Measurements from ENCODE around the gene SMYD4.
A peak's percentile ranks its signal among the peaks of the same experiment; 100 is the strongest.

SMYD4 gene

DNA sequence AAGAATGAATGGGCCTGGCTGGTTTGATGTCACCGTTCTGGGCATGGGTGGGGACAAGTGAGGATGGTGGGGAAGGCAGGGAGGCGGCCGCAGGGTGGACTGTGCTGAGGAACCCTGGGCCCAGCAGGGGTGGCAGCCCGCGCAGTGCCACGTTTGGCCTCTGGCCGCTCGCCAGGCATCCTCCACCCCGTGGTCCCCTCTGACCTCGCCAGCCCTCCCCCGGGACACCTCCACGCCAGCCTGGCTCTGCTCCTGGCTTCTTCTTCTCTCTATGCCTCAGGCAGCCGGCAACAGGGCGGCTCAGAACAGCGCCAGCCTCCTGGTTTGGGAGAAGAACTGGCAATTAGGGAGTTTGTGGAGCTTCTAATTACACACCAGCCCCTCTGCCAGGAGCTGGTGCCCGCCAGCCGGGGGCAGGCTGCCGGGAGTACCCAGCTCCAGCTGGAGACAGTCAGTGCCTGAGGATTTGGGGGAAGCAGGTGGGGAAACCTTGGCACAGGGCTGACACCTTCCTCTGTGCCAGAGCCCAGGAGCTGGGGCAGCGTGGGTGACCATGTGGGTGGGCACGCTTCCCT, 74.4 kb downstream of the SMYD4 start:
- no peak for DNase-seq (ENCODE audit: low spot score)
- no peak overlapping the region for H3K27ac ChIP-seq
- TF ChIP-seq, protein P1, sequence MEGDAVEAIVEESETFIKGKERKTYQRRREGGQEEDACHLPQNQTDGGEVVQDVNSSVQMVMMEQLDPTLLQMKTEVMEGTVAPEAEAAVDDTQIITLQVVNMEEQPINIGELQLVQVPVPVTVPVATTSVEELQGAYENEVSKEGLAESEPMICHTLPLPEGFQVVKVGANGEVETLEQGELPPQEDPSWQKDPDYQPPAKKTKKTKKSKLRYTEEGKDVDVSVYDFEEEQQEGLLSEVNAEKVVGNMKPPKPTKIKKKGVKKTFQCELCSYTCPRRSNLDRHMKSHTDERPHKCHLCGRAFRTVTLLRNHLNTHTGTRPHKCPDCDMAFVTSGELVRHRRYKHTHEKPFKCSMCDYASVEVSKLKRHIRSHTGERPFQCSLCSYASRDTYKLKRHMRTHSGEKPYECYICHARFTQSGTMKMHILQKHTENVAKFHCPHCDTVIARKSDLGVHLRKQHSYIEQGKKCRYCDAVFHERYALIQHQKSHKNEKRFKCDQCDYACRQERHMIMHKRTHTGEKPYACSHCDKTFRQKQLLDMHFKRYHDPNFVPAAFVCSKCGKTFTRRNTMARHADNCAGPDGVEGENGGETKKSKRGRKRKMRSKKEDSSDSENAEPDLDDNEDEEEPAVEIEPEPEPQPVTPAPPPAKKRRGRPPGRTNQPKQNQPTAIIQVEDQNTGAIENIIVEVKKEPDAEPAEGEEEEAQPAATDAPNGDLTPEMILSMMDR (IDR thresholded peaks at IDR 0.05), result no peak
- H3K4me3 ChIP-seq, result no peak overlapping the region

DNA sequence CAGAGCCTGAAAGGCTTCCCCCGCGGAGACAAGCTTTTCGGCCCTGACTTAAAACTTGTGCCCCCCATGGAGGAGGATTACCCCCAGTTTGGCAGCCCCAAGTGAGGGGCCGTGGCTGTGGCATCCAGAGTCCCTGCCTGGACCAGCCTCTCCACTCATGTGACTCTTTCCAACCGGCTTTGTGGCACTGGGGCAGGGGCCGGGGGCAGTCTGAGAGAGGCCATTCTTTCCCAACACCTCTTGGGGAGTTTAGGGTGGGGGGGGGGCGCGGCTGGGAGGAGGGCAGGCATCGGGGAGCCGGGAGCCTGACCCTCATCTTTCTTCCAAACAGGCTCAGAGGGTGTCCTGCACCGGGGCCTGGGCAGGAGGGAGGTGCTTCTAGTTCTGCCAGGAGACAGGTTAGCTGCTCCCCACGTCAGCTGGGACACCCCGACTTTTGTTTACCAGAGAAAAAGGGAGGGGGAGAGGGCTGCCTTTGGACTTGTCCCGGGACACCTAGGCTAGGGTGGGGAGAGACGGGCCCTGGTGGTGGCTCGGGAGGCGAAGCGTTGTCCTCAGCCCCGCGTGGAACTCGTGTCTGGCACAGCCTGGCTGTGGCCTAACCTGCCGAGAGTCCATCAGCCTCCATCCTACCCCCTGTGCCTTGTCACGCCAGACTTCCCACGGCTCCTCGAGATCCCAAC, 75.1 kb downstream of the SMYD4 start:
- Histone ChIP-seq H3K27ac (peak overlapping the region in 1 of 2 donors; percentile 37), H3K4me3 (no peak overlapping the region)
- TF ChIP-seq, protein P1 (IDR thresholded peaks at IDR 0.05), result no peak
- no peak for DNase-seq (ENCODE audit: low spot score)

DNA sequence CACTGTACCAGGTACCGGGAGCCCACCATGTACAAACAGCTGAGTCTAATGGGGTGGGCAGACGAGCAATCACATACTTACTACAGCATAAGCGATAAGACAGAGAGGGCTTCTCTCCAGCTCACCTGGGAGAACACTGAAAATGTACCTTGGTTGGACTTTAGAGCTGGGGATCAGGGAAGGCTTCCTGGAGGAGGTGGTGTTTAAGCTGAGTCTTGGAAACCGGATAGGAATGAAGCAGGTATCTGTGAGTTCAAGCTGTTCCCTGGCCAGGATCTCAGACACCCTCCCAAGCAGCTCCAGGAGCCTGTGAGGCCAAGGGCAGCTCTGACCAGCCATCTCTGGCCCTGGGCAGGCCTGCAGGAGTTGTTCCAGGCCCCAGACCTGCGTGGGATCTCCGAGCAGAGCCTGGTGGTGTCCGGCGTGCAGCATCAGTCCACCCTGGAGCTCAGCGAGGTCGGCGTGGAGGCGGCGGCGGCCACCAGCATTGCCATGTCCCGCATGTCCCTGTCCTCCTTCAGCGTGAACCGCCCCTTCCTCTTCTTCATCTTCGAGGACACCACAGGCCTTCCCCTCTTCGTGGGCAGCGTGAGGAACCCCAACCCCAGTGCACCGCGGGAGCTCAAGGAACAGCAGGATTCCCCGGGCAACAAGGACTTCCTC, 75.8 kb downstream of the SMYD4 start:
- TF ChIP-seq, protein P1 (IDR thresholded peaks at IDR 0.05), result no peak
- Histone ChIP-seq H3K4me3 (no peak overlapping the region), H3K27ac (peak overlapping the region in 1 of 2 donors; percentile 37)
- peak; percentile 72 for DNase-seq (ENCODE audit: low spot score)

DNA sequence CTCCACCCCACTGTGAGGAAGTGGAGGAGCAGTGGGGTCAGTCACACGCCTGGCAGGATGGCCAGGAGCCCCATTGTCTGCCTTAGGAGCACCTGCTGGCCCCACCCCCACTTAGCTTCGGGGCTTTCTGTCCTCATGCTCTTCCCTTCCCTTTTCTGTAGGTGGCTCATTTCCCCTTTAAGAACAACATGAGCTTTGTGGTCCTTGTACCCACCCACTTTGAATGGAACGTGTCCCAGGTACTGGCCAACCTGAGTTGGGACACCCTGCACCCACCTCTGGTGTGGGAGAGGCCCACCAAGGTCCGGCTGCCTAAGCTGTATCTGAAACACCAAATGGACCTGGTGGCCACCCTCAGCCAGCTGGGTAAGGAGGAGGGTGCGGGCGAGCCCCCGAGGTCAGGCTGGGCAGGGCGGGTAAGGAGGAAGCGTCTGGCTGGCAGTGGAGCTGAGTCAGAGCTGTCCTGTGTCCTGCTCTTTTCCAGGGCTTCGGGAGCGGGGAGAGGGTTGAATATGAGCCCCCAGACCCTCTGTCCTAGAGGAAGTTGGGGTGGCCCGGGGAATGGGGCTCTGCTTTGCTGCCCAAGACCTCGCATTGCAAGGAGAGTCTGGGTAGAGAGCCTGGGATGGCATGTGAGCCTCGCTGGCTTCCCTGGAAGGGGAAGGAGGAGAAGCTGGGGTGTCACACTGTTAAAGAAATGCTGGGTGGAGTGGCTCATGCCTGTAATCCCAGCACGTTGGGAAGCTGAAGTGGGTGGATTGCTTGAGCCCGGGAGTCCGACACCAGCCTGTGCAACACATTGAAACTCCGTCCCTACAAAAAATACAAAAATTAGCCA, 77.1 kb downstream of the SMYD4 start:
- Histone ChIP-seq H3K4me3 (peak overlapping the region; percentile 22), H3K27ac (peak overlapping the region in 1 of 2 donors; percentile 77)
- DNase-seq (ENCODE audit: low spot score), result peak; percentile 71
- TF ChIP-seq, protein P1 (IDR thresholded peaks at IDR 0.05), result no peak

DNA sequence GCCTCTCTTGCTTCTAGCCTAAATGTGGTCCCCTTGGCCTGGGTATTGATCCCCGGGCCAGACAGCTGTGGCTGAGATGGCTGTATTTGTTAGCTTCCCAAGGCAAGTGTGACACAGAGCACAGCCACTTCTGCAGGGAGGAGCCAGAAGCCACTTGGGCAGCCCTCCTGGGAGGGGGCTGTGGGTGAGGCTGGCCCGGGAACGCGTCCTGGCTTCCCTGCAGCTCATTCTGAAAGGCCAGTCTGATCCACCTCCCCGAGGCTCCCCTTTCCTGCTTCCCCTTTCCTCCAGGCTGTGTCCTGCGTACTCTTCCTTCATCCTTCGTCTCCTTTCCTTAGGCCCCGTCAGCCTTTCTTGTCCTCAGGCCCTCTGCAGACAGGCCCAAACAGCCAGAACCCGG, 79.1 kb downstream of the SMYD4 start:
- H3K4me3 ChIP-seq, result no peak overlapping the region
- H3K27ac ChIP-seq, result peak overlapping the region in 1 of 2 donors; percentile 26
- DNase-seq (ENCODE audit: low spot score), result no peak
- TF ChIP-seq, protein P1 (IDR thresholded peaks at IDR 0.05), result no peak

DNA sequence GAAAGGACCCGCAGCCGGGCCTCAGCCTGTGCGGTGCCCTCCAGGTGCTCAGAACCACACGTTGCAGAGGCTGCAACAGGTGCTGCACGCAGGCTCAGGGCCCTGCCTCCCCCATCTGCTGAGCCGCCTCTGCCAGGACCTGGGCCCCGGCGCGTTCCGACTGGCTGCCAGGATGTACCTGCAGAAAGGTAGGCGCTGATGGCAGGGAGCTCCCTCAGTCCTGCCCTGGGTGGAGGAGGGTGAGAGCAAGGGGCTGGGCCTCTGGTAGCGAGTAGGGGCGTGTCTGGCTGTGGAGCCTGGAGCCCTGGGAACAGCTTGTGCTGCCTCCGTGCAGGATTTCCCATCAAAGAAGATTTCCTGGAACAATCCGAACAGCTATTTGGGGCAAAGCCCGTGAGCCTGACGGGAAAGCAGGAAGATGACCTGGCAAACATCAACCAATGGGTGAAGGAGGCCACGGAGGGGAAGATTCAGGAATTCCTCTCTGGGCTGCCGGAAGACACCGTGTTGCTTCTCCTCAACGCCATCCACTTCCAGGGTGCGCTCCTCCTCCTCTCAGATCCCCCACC, 82.6 kb downstream of the SMYD4 start:
- DNase-seq (ENCODE audit: low spot score), result no peak
- Histone ChIP-seq H3K4me3 (no peak overlapping the region), H3K27ac (peak overlapping the region in 1 of 2 donors; percentile 57)
- TF ChIP-seq, protein P1 (IDR thresholded peaks at IDR 0.05), result no peak

Data from coronary artery (tissue), 2 donors.